Esophagus squamous epithelium (tissue), 5 donors: ENCODE measurements around the gene TFAP2B. TPM values are rescaled to one million over a fixed set of nuclear protein-coding genes. Genes with fewer than 3 reads are reported as not detected.

Experiments
- DNase-seq: peaks from one replicate; lab custom pipeline; 2025; lab: John Stamatoyannopoulos, UW
- H3K27ac ChIP-seq, 4 donors: fragments of 200-600 bp; sonication (generic); one replicate each; pipeline ENCODE4 v1.5.1; 2016 to 2019; ENCODE audit warnings: mild to moderate bottlenecking in 1 of 4
- H3K27me3 ChIP-seq, 4 donors: fragments of 200-600 bp; sonication (generic); 1 replicate in 3 of 4; 2 replicates in 1 of 4; pipeline versions ENCODE4 v1.5.1 to v1.6.0; 2017 to 2021; ENCODE audit warnings: antibody characterized with exemption in 1 of 4
- H3K36me3 ChIP-seq, 3 donors: fragments of 200-600 bp; sonication (generic); one replicate each; pipeline ENCODE4 v1.5.1; 2016 to 2019
- H3K4me1 ChIP-seq, 3 donors: fragments of 200-600 bp; sonication (generic); one replicate each; pipeline ENCODE4 v1.5.1; 2017 to 2019
- H3K4me3 ChIP-seq, 4 donors: fragments of 200-600 bp; sonication (generic); 1 replicate in 3 of 4; 2 replicates in 1 of 4; pipeline ENCODE4 v1.5.1; 2016 to 2019; ENCODE audit warnings: mild to moderate bottlenecking in 2 of 4, moderate library complexity in 1 of 4
- H3K9me3 ChIP-seq, 3 donors: fragments of 200-600 bp; sonication (generic); one replicate each; pipeline ENCODE4 v1.5.1; 2016 to 2019
- POLR2A ChIP-seq, 4 donors: fragments of 450-650 bp; IDR thresholded peaks; one replicate each; pipeline ENCODE4 v1.6.1; 2017; ENCODE audit warnings: antibody characterized with exemption in 4 of 4, mild to moderate bottlenecking in 4 of 4, moderate library complexity in 3 of 4
- WGBS, 2 donors: methylation state at CpG; one replicate each; pipeline ENCODE4 v1.1.5; 2018; 5-methylcytosine and 5-hydroxymethylcytosine counted together
- intact Hi-C: fragments of 100-400 bp; cut with DNase I; formaldehyde crosslinking; loops from one replicate; pipeline ENCODE4 v1.15.0; 2022
- total RNA-seq, 4 donors: library from RNA; depleted of rRNA; stranded (reverse); fragments of >200 nt; gene quantifications; one replicate each; pipeline ENCODE4 v1.1.0, GENCODE V29; 2016
- TF ChIP-seq, protein P1 (sequence below), 6 experiments: fragments of 450-650 bp in 4 of 6; fragments of 200-600 bp in 2 of 6; sonication (generic) in 2 of 6; IDR thresholded peaks; one replicate each; pipeline ENCODE4 v1.5.1; 2016 to 2019; ENCODE audit warnings: antibody characterized with exemption in 6 of 6, mild to moderate bottlenecking in 4 of 6, moderate library complexity in 4 of 6
- donor health status: DM: yes; HTN: yes; CAD: no.

The TFAP2B gene
- total RNA-seq, 4 donors from 2014 or later = 0.35 to 4.4 (median 1.8) TPM

DNA sequence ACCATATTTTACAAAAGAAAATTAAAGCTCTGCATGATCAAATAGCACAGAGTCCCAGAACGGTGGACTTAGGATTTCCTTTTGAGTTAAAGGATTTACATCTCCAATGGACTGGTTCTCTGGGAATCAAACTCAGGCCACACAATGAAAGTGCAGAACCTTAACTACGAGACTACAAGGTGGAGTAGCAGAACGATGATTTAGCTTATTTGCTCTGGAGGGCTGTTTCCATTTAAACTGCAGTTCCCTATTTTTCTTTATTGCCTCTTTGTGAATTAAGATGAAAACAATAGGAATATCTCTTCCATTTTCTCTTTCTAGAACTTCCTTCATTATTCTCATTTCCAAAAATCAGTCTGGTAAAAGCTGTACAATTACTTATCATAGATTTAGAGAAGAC lies 65.7 kb downstream of the TFAP2B start:
- 66 to 70% methylated on average over 3 of the region's 3 CpGs for WGBS, 2 donors

DNA sequence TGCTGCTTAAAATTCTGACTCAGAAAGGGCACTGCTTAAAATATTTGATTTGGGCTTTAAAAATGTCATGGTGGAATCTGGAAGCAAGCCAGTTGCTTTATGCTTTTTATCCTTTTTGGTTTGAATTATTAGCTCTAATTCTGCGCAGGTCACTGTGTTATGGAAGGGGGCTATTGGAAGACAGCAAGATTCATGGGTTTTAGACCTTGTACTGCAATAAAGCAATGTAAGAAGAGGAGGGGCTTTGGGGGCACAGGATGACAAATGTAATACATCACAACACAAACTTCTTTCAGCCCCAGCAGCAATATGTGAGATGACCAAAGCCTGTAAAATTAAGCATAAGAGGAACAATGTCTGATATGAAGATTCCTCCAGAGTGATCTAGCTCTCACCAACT lies 68.4 kb downstream of the TFAP2B start:
- H3K36me3 ChIP-seq = no peaks in the 10 kb centered on the region
- no peaks in the 10 kb centered on the region for H3K4me1 ChIP-seq
- H3K9me3 ChIP-seq = no peaks in the 10 kb centered on the region
- 75 to 100% methylated on average over 1 of the region's 1 CpG for WGBS, 2 donors
- intact Hi-C loops = no loop called here
- no peak for TF ChIP-seq POLR2A (IDR thresholded peaks at IDR 0.05)
- TF ChIP-seq, protein P1, sequence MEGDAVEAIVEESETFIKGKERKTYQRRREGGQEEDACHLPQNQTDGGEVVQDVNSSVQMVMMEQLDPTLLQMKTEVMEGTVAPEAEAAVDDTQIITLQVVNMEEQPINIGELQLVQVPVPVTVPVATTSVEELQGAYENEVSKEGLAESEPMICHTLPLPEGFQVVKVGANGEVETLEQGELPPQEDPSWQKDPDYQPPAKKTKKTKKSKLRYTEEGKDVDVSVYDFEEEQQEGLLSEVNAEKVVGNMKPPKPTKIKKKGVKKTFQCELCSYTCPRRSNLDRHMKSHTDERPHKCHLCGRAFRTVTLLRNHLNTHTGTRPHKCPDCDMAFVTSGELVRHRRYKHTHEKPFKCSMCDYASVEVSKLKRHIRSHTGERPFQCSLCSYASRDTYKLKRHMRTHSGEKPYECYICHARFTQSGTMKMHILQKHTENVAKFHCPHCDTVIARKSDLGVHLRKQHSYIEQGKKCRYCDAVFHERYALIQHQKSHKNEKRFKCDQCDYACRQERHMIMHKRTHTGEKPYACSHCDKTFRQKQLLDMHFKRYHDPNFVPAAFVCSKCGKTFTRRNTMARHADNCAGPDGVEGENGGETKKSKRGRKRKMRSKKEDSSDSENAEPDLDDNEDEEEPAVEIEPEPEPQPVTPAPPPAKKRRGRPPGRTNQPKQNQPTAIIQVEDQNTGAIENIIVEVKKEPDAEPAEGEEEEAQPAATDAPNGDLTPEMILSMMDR (IDR thresholded peaks at IDR 0.05) = no peak
- H3K27ac ChIP-seq = no peak overlapping the region
- H3K4me3 ChIP-seq = no peak overlapping the region
- DNase-seq = no peak
- H3K27me3 ChIP-seq = no peaks in the 10 kb centered on the region

More for the DNA sequence above, 65.7 kb downstream of the TFAP2B start:
- no peak for DNase-seq
- Histone ChIP-seq H3K4me3 (no peak overlapping the region), H3K27me3 (no peaks in the 10 kb centered on the region), H3K9me3 (no peaks in the 10 kb centered on the region), H3K4me1 (no peaks in the 10 kb centered on the region), H3K36me3 (no peaks in the 10 kb centered on the region), H3K27ac (no peak overlapping the region)
- no peak for TF ChIP-seq POLR2A (IDR thresholded peaks at IDR 0.05)
- TF ChIP-seq, protein P1 (IDR thresholded peaks at IDR 0.05) = no peak
- intact Hi-C loops = no loop called here

DNA sequence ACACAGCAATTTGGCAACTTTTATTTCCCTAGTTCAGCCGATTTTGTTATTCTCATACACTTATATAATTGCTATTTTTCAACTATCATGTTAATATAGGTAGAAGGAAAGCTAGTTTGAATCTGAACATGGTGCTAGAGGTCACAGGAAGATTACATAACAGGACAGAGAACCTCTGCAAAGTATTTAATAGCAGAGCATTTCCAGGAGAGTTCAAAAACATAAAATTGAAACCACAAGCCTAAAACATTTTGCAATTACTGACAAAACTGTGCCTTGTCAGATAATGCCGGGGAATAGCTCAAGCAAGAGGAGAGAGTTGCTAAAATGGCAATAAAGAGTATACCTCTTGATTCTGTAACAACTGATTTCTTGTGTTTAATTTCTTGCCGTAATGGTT lies 70.8 kb downstream of the TFAP2B start:
- no peaks in the 10 kb centered on the region for H3K9me3 ChIP-seq
- no peak overlapping the region for H3K4me3 ChIP-seq
- TF ChIP-seq, protein P1 (IDR thresholded peaks at IDR 0.05) = no peak
- no peak for TF ChIP-seq POLR2A (IDR thresholded peaks at IDR 0.05)
- H3K27ac ChIP-seq = no peak overlapping the region
- H3K27me3 ChIP-seq = no peaks in the 10 kb centered on the region
- no peaks in the 10 kb centered on the region for H3K36me3 ChIP-seq
- intact Hi-C loops = no loop called here
- DNase-seq = no peak
- H3K4me1 ChIP-seq = no peaks in the 10 kb centered on the region
- WGBS, 2 donors = 77% methylated on average over 3 of the region's 3 CpGs

DNA sequence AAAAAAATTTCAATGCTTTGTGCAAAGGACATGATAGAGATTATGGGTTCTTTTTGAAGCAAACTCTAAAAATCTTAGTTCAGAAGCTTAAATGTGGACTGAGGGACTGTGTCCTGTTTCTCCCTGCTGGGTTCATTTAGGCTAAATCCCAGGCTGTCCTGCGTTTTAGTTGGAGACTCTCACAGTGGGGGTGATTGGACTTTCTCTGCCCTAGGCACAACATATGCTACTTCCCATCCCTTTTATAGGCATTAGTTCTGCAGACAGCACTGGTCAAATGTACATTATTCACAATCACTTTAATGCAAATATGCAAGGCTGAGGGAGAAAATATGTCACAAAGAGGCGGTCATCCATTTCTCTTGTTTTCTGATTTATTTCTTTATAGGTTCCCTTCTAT lies 71.3 kb downstream of the TFAP2B start:
- H3K9me3 ChIP-seq = no peaks in the 10 kb centered on the region
- TF ChIP-seq, protein P1 (IDR thresholded peaks at IDR 0.05) = no peak
- TF ChIP-seq POLR2A (IDR thresholded peaks at IDR 0.05) = no peak
- no peak overlapping the region for H3K4me3 ChIP-seq
- H3K4me1 ChIP-seq = no peaks in the 10 kb centered on the region
- no peak for DNase-seq
- no peaks in the 10 kb centered on the region for H3K36me3 ChIP-seq
- no peak overlapping the region for H3K27ac ChIP-seq
- 50 to 56% methylated on average over 2 of the region's 2 CpGs for WGBS, 2 donors
- intact Hi-C loops = no loop called here
- no peaks in the 10 kb centered on the region for H3K27me3 ChIP-seq

DNA sequence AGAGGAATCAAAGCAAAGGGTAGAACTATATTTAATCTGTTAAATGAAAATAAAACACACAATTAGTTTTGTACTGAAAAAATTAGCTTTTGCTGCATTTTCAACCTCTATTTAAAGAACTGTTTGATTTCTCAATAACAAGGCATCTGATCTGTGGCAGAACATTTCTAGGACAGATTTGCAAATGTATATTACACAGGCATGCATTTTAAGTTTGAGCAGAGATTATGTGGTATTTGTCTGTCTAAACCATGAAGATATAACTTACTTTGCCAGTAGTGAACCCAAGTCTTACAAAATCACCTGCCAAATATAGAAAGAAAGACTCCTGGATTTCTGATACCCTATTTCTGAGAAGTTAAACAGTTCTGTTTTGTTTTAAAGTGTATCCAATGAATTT lies 71.9 kb downstream of the TFAP2B start:
- intact Hi-C loops = no loop called here
- Histone ChIP-seq H3K27me3 (no peaks in the 10 kb centered on the region), H3K4me1 (no peaks in the 10 kb centered on the region), H3K9me3 (no peaks in the 10 kb centered on the region), H3K4me3 (no peak overlapping the region), H3K27ac (no peak overlapping the region), H3K36me3 (no peaks in the 10 kb centered on the region)
- TF ChIP-seq, protein P1 (IDR thresholded peaks at IDR 0.05) = no peak
- TF ChIP-seq POLR2A (IDR thresholded peaks at IDR 0.05) = no peak
- DNase-seq = no peak
